ENCODE measurements around the gene ACRV1. TPM values are rescaled to one million over a fixed set of nuclear protein-coding genes. Genes with fewer than 3 reads are reported as not detected.

ACRV1 gene
- total RNA-seq, 2 donors from 2014 or later = not detected

DNA sequence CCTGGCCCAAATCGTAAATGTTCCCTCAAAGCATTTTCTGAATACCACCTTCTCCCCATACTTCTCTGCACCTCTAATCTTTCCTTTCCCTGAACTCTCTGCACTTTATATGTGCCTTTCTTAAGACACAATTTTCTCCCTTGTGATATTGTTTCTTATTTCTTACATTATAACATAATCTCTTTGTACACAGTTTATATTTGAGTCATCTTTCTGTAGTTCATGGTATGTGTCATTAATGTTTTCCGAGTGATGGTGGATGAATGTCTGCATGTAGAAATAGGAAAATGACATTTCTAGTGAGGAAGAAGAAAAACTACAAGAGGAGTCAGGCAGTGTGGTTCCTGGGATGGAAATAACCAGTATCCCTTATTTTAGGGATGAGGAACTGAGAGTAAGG lies 5.5 kb downstream of the ACRV1 start:
- DNase-seq (ENCODE audit: low spot score) (no peak), ATAC-seq (ENCODE audit: insufficient number of reproducible peaks, low FRiP score, low read depth) (no peak)
- Histone ChIP-seq H3K36me3 (no peaks in the 10 kb centered on the region), H3K4me1 (ENCODE audit: control insufficient read depth in 1 of 2, low read depth in 2 of 2) (no peaks in the 10 kb centered on the region), H3K27me3 (replicated peaks; ENCODE audit: insufficient read depth) (no peaks in the 10 kb centered on the region), H3K4me3 (no peak overlapping the region), H3K27ac (no peak overlapping the region), H3K9me3 (no peaks in the 10 kb centered on the region)
- TF ChIP-seq, protein P1, sequence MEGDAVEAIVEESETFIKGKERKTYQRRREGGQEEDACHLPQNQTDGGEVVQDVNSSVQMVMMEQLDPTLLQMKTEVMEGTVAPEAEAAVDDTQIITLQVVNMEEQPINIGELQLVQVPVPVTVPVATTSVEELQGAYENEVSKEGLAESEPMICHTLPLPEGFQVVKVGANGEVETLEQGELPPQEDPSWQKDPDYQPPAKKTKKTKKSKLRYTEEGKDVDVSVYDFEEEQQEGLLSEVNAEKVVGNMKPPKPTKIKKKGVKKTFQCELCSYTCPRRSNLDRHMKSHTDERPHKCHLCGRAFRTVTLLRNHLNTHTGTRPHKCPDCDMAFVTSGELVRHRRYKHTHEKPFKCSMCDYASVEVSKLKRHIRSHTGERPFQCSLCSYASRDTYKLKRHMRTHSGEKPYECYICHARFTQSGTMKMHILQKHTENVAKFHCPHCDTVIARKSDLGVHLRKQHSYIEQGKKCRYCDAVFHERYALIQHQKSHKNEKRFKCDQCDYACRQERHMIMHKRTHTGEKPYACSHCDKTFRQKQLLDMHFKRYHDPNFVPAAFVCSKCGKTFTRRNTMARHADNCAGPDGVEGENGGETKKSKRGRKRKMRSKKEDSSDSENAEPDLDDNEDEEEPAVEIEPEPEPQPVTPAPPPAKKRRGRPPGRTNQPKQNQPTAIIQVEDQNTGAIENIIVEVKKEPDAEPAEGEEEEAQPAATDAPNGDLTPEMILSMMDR (IDR thresholded peaks at IDR 0.05) = no peak

DNA sequence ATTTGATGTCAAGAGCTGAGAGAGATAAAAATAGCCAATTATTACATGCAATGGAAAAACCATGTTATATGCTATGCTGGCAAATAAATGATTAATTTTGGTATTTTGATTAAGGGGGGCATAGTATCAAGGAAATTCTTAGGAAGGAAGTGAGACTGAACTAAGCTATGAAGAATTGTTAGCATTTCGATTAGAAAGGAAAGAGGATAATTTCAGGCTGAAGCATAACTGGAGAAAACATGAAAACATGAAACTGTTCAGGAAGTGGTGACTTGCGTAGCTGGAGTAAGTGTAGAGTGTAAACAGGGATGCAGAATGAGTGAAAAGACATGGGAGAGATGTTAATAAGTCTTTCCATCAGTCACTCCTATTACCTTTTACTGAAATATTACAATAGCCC lies 6.4 kb downstream of the ACRV1 start:
- Histone ChIP-seq H3K27me3 (replicated peaks; ENCODE audit: insufficient read depth) (no peaks in the 10 kb centered on the region), H3K4me1 (ENCODE audit: control insufficient read depth in 1 of 2, low read depth in 2 of 2) (no peaks in the 10 kb centered on the region), H3K9me3 (no peaks in the 10 kb centered on the region), H3K27ac (no peak overlapping the region), H3K4me3 (no peak overlapping the region), H3K36me3 (no peaks in the 10 kb centered on the region)
- TF ChIP-seq, protein P1 (IDR thresholded peaks at IDR 0.05) = no peak
- DNase-seq (ENCODE audit: low spot score) (no peak), ATAC-seq (ENCODE audit: insufficient number of reproducible peaks, low FRiP score, low read depth) (no peak)

DNA sequence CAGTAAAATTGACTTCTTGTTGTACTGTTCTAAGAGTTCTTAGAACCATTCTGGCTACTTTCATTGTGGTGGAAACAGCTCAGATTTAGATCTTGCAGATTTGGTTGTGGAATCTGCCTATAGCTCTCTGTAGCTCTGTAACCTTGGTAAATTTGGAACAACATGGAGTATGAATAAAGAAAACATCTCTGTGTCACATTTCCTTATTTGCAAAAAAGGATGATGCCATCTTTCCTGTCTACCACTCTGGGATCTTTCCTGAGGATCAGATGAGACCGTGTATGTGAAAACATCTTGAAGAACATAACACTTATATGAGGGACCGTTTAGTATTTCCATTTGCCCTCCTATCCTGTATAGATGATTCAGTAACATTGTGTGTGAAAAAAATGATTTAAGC lies 9.1 kb downstream of the ACRV1 start:
- Histone ChIP-seq H3K27me3 (replicated peaks; ENCODE audit: insufficient read depth) (no peaks in the 10 kb centered on the region), H3K4me3 (no peak overlapping the region), H3K36me3 (no peaks in the 10 kb centered on the region), H3K9me3 (no peaks in the 10 kb centered on the region), H3K27ac (no peak overlapping the region), H3K4me1 (ENCODE audit: control insufficient read depth in 1 of 2, low read depth in 2 of 2) (no peaks in the 10 kb centered on the region)
- DNase-seq (ENCODE audit: low spot score) = no peak
- TF ChIP-seq, protein P1 (IDR thresholded peaks at IDR 0.05) = no peak
- no peak for ATAC-seq (ENCODE audit: insufficient number of reproducible peaks, low FRiP score, low read depth)

GRCh38 chr11:125670172-125670571 lies 10.5 kb downstream of the ACRV1 start:
- TF ChIP-seq, protein P1 (IDR thresholded peaks at IDR 0.05) = no peak
- ATAC-seq (ENCODE audit: insufficient number of reproducible peaks, low FRiP score, low read depth) = no peak
- no peak overlapping the region for H3K4me3 ChIP-seq
- H3K27me3 ChIP-seq (replicated peaks; ENCODE audit: insufficient read depth) = no peaks in the 10 kb centered on the region
- no peak overlapping the region for H3K27ac ChIP-seq
- DNase-seq (ENCODE audit: low spot score) = no peak
- H3K36me3 ChIP-seq = no peaks in the 10 kb centered on the region
- no peaks in the 10 kb centered on the region for H3K4me1 ChIP-seq (ENCODE audit: control insufficient read depth in 1 of 2, low read depth in 2 of 2)
- no peaks in the 10 kb centered on the region for H3K9me3 ChIP-seq

DNA sequence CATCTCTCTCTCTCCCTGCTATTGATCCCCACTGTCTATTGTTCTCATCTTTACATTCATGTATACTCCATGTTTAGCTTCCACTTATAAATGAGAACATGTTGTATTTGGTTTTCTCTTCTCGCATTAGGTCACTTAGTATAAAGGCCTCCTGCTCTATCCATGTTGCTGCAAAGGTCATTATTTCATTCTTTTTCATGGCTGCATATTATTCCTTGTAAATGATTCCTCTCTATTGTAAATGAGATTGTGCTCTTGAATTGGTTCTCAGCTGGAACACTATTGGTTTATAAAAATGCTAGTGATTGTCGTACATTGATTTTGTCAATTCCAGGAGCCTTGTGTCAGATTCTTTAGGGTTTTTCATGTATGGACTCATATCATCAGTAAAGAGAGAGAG lies 13.5 kb downstream of the ACRV1 start:
- TF ChIP-seq, protein P1 (IDR thresholded peaks at IDR 0.05) = no peak
- H3K9me3 ChIP-seq = no peaks in the 10 kb centered on the region
- ATAC-seq (ENCODE audit: insufficient number of reproducible peaks, low FRiP score, low read depth) = no peak
- no peaks in the 10 kb centered on the region for H3K4me1 ChIP-seq (ENCODE audit: control insufficient read depth in 1 of 2, low read depth in 2 of 2)
- no peak for DNase-seq (ENCODE audit: low spot score)
- no peaks in the 10 kb centered on the region for H3K36me3 ChIP-seq
- no peaks in the 10 kb centered on the region for H3K27me3 ChIP-seq (replicated peaks; ENCODE audit: insufficient read depth)
- H3K4me3 ChIP-seq = no peak overlapping the region
- no peak overlapping the region for H3K27ac ChIP-seq

Measured in thoracic aorta (tissue), 2 donors.